GM18867 (cell line): ENCODE measurements around the gene FSIP1.
"Not testable (repeated sequence)": the region's sequence is repeated elsewhere in the genome, so short reads cannot be mapped to it uniquely, and the experiment has no call there.

Experiments
- ATAC-seq: cut with Tn5 transposase; IDR thresholded peaks from one replicate; pipeline ENCODE4 v1.9.1; 2021; ENCODE audit warnings: mild to moderate bottlenecking, moderate library complexity; ENCODE audit not compliant: unreplicated experiment

The FSIP1 gene

DNA sequence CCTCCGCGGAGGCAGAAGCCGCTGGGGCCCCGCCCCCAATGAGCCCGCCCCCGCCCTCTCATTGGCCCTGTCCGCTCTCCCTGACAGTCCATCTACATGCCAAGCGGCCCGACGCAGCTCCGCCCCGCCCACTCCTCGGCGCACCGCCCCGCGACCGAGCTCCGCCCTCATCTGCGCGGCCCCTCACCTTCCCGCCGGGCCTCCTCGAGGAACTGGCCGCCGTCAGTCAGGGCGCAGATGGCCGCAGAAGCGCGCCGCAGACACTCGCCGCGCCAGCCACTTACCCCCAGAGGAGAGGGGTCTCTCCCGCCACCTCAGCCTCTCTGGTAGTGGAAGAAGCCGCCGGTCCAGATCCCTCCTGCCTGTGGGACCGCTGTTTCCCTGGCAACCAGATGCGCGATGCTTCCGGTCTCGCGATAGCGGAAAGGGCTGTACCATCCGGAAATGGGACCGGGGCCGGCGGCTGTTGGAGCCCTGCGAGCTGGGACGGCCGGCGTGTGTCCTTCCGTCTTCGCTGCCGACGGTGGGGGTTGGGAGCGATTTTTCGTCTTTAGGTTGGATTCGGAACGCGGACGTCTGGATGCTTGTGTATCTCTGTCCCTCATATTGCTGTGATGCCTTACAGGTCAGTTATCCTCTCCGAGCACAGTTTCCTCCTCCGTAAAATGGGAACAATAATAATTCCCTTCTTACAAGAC is at the start of gene FSIP1:
Gene FSIP1 (minus strand): TSS at position 401 of the 698 bp plus-strand sequence. CDS start 6,317 bp downstream, outside the sequence.
- peak; percentile 97 for ATAC-seq

DNA sequence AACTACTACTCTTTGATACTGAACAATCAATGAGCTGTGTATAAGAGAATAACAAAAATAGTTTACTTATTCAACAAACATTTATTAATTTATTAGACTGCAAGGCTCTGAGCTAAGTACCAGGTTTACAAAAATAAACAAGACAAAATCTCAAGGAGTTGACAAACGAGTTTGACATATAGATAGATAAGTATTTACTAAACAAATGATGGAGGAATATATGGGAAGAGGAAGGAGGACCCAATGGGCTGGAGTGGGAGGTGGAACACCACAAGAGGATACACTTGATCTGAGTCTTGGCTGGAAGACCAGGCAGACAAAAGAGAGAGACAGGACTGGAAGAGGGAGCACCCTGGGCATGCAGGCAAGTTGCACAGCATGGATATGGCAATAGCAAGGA is 47.5 kb upstream of the FSIP1 start:
- ATAC-seq, result no peak

DNA sequence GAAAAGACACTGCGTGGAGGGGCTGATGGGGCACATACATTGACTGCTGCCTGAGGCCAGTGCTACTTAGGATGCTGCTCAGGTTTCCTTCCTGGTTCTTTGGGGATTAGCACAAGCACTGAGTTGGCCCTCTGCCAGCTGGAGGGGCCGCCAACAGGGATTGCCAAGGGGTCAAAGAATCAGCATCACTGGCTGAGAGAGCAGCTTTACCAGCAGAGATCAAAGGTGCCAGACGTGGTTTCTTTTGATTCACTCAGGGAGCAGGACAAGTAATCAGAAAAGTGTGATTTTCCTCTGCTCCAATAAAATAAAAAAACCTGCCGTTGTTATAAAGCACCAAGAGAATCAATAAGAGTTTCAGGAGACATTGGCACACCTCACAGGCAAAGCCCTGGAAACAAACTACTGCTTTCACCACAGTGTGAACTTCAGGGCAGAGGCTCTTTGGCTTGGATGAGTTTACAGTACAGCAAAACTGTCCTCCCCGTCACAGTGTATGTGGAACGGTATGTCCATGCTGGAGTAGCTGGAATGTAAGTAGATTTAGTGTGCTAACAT is 45.8 kb upstream of the FSIP1 start:
- ATAC-seq, result no peak

DNA sequence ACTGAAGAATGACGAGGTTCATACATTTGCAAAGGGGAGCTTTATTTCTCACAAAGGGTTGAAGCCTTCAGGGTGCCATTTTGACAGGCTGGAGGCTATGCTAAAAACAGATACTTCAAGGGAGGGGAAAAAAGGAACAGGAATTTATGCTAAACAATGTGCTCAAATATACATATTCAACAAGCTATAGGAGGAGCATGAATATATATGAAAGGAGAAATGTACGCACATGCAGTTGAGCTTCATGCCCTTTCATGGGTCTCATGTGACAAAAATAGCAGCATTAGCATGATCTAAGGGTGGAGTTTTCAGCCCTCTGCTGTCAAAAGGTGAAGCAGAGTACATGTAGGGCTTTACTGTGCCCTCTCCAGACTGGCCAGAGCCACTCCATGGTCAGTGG is 44.3 kb upstream of the FSIP1 start:
- ATAC-seq, result no peak

DNA sequence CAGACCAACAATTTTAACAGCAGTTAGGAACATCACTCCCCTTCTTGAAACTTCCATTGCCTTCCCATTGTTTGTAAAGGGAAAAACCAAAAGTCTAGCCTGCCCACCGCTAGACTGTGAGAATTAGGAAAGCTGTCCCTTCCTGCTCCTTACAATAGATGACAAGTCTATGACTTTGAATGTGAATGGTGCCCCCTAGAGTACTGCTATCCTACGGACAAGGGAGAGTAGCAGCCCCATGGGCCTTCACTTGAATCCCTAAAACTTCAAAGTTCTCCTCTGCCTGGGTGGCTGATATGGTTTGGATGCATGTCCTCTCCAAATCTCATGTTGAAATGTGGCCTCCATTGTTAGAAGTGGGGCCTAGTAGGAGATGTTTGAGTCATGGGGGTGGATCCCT is 41.0 kb upstream of the FSIP1 start:
- ATAC-seq, result no peak

DNA sequence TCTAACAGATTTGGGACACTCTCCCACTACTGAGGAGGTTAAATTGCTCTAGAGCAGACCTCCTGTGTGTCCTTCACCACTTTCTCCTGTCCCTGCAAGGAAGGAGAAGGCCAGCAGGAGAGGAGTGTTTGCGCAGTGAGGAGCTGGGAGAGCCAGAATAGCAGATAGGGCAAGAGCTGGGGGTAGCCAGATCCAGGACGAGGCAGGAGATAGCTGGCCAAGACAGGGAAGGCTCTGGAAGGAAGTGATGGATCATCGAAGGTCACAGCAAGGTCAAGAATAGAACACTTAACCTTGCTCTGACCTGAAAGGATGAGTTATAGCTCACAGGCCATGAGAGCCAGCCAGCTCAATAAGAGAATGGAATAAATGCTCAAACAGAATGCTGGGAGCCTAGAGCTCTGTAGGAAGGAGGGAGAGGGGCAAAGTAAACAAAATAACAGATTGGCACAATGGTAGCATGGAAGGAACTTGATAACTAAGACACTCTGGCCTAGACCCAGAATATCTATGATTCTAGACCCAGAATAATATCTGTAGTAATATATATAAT is 37.5 kb upstream of the FSIP1 start:
- ATAC-seq, result no peak

DNA sequence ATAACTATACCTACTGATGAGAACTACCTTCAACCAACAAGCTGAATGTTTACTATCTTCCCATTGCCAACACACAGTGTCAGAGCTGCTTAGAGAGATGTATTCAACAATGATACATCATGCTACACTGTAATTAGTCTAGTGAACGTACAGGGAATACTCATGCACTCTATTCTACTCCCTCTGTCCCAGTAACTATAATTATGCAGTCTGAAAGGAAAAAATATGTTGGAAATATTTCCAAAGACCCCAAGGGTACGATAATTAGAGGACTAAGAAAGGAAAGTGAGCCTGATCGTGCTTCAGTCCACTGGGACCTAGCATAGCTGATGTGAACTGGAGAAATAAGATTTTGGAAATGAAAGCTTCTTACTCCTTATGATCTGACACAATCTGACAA is 36.9 kb upstream of the FSIP1 start:
- no peak for ATAC-seq

DNA sequence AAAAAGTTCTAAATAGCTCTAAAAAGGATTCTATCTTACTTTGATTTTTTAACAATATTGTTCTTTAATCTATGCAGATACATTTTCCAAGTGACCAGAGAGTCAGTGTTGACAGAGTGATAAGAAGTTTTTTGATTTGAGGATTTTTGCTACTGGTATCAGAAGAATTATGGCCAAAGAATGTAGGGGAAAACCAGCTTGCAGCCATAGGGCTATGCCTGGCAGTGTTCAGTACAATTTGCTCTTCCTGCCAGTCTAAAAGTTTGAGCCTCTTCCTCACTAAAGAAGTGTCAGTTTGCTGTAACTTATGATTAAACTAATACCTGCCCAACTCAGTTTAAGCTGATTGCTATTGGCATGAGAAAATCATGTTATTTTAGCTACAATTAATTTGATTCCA is 35.3 kb upstream of the FSIP1 start:
- no peak for ATAC-seq

DNA sequence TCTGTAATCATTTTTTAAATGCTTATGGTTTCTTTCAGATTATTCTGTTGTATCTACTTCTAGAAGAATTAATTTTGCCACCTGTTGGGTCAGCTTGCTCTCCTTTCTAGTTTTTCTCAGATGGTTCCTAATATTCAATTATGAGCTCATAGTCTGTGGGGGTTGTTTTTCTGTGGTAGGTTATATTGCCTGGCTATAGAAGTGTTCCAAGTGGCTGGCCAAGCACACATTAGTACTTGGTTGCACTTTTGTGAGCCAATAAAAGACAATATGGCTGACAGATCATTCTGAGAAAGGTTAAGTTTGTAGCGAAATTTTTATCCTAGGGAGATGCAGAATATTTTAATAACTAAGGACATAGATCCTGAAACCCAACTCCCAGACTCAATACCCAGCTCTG is 31.8 kb upstream of the FSIP1 start:
- ATAC-seq, result no peak

DNA sequence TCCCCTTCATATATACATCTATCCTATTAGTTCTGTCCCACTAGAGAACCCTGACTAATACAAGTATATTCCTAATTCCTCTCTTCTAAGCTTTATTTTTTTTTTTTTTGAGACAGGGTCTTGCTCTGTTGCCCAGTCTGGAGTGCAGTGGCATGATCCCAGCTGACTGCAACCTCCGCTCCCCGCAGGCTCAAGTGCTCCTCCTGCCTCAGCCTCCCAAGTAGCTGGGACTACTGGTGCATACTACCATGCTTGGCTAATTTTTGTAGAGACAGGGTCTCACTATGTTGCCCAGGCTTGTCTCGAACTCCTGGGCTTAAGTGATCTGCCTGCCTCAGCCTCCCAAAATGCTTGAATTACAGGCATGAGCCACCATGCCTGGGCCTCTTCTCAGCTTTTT is 30.0 kb upstream of the FSIP1 start:
- not testable (repeated sequence) for ATAC-seq

DNA sequence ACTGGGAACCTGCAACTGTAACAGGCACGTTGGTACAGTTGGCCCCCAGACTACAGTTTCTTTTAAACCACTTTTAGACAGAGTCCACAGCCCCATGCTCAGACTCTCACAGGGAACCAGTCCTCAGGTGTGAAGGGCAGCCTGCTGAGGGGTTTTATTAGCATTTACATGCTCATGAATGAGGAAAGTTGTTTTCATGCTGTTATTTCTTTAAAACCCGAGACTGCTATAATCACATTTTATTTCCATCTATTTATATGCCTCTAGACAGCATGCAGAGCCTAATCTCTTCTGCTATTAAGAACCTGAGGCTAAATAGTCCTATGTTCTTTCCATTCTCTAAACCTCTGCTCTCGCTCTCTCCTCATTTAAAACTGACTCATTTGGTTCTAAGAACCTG is 26.3 kb upstream of the FSIP1 start:
- no peak for ATAC-seq

DNA sequence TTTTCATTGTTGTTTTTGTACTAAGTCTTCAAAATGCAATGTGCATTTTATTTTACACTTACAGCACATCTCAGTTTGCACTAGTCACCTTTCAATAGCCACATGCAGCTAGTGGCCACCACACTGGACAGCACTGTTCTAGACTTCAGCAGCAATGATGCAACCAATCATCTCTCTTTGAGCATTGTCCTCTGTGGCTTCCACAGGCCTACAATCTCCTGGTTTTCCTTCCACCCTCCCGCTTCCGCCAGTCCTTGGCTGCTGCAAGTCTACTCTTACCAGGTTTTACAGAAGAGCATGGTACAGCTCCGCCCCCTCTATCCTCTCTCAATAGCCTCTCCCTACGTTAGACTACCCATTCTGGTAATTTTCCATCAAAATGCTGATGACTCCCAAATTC is 25.1 kb upstream of the FSIP1 start:
- no peak for ATAC-seq

DNA sequence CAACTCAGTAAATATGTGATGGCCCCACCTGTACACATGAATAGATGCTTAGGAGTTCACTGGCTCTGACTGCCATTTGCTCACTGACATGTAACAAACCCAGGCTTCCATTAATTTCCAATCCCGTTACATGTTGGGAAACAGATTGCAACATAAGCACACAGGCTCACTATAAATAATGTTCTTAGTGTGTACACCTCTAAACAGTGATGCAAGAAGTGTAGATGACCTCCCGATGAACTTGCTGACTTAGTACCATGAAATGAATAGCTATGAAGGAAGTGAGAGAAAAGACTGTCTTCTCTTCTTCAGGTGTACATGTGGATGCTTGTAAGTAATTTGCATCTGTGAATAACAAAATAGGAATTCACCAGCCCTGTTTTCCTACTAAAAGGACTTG is 21.4 kb upstream of the FSIP1 start:
- peak; percentile 72 for ATAC-seq

DNA sequence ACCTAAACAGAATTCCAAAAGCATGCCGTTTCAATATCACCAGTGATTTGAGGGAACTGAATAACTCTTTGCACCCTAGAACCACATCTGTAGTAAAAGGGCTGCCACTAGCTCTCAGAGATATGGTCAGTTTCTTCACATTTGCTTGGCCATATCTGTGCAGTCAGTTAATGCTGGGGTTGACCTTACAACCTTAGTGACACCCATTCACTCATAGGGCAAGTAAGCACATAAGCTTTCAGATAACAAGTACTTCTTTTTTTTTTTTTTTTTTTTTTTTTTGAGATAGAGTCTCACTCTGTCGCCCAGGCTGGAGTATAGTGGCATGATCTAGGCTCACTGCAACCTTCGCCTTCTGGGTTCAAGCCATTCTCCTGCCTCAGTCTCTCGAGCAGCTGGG is 20.4 kb upstream of the FSIP1 start:
- no peak for ATAC-seq

DNA sequence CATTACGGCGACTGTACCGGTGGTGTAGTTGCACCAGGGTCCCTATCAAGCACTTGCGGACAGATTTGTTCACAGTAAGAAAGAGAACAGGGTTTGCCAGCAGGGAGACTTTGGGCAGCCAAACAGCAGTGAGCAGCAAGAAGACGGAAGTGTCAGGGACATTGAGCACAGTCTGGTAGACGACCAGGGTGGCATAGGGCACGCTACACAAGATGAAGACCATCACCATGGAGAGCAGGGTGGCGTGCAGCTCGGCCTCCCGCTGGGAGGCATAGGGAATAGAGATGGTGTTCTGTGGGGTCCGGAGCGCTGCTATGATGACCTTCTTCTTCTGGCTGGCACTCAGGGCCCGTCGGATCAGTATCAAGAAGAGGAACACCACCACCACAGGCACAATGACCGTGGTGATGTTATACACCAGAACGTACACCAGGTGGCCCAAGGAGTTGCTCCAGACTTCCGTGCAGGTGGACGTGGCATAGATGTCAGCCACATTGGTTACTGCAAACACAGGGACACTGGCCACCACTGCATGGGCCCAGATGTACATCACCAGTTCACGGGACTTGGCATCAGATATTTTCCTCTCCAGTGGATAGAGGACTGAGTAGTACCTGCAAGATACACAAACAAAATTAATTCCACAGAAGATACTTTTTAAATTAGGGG is 19.1 kb upstream of the FSIP1 start:
- peak; percentile 81 for ATAC-seq

DNA sequence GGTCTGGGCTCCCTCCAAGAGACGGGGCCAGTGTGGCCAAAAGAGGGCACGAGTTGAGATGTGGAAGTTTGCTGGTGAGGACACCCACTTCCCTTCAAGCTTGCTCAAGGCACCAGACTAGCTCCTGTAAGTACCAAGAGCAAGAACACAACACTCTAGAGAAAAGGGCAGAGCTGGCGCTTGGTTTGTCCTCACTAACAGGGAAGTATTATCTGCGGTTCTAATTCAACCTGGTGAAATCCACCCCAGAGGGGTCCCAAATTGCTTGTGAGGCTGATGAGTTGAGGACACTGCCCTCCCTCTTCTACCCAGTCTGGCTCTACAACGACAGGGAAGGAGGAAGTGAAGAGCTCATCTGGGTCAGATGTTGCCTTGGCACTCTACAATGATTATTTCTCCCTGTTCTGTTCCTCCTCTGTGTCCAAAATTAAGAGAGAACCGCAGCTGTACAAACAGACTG is 16.9 kb upstream of the FSIP1 start:
- no peak for ATAC-seq

DNA sequence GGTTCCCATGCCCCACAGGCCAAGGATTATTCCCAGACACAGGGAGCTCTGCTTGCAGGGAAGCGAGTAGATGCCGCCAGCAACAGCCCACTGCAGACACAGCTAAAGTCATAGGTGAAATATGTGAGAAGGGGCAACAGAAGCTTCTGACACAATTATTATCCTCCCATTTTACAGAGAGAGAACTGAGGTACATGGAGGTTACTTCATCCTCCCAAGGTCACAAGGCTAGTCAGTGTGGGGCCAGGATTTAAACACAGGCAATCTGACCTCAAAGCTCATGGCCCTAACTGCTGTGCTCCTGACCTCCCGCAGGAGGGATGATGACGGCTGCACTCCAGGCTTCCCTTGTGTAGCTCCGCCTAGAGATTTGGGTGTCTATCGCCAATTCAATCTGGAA is 15.7 kb upstream of the FSIP1 start:
- ATAC-seq, result no peak

DNA sequence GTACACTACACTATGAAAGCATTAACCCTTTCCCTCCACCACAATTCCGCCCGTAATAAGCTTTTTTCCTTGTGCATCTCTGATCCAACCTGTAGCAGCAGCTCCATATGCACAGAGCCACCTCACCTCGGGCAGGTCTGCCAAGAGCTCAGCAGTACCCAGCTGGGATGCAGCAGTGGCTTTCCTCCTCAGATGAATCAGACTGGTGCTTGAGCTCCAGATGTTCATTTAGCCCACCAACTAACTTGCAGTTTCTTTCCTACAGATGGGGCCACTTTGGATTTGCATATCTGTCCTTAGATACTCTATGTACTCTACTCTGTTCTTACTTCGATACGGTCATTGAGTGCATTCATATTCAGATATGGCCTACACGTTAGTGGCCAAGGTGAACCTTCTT is 14.8 kb upstream of the FSIP1 start:
- ATAC-seq, result peak; percentile 66

DNA sequence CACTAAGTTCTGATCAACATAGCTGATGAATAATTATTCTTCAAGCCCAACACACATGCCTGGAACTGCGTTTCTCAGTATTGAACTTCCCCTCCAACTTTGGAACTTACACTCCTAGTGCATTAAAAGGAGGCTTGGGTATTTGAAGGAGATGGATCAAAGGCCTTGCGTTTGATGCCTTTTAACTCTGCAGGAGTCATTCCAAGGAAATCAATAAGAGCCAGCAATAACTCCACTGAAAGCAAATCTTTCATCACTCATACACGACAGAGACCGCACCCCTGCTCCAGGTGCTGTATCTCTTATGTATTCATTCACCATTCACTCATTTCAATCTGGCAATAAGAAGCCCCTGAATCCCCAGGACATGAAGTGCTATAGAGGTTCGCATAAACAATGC is 14.0 kb upstream of the FSIP1 start:
- no peak for ATAC-seq

DNA sequence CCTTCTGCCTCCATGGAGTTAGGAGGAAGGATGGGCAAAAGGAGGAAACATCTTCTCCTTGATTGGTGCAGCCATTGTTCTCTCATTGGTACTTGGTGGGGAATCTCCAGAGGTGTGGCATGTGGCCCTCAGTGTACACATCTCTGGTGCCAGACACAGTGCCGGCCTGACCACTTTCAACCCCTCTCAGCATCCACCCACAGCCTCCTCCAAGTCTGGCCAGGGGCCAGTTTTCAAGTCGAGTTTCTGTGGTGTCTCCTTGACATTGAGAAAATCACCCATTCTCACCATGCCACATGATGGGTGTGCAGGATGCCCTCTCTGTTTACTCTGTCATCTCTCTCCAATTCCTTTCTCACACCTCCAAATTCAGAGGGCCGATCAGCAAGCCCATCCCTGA is 12.8 kb upstream of the FSIP1 start:
- no peak for ATAC-seq

DNA sequence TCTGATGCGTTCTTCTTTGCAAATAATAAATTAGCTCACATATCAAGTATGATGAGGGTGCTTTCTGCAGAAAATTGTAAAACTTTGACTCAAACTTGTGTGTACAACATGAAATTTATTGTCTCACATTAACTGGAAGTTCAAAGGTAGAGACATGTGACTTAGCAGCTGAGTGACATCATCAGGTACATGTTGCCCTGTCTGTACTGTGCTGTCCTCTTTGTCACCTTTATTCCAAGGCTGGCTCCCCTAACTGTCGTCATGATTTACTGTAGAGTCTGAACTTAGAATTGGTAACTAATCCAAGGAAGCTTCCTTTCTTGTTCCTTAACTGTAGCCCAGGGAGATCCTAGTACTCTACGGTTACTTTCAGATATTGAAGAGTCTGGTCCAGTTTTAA is 12.3 kb upstream of the FSIP1 start:
- no peak for ATAC-seq

DNA sequence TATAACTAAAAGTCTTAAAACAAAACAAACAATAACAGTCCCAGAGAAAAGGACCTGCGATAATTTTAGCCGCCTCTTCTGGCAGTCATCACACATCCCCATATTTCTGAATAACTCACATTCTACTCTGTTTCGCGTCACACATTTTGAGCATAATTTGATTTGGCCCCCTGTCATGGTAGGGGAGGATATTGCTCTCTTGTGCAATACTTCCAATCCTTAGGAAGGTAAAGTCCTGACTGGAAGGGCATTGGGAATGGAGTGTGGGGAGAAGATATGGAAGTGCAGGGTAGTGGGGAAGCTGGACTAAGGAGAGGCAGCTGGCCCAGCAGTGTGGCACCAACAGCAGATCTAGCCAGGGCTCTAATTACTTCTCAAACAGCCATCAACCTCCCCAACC is 11.3 kb upstream of the FSIP1 start:
- no peak for ATAC-seq
